ENCODE measurements around the gene WDPCP. TPM values are rescaled to one million over a fixed set of nuclear protein-coding genes. Genes with fewer than 3 reads are reported as not detected.

Gene WDPCP
- total RNA-seq, 2 donors from 2014 or later, result 8.4 to 12.6 TPM

DNA sequence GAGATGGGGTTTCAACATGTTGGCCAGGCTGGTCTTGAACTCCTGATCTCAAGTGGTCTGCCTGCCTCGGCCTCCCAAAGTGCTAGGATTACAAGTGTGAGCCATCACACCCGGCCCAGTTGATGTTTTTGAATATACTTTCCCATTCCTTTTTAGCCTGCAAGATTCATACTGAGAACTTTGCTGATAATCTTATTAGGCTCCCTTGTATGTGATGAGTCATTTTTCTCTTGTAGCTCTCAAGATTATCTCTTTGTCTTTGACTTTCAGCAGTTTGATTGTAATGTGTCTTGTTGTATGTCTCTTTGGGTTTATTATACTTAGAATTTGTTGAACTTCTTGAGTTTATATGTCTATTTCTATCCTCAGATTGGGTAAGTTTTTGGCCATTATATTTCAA, 456.3 kb downstream of the WDPCP start:
- H3K4me3 ChIP-seq, result no peak overlapping the region
- intact Hi-C loops (cut with DNase I), result no loop called here
- TF ChIP-seq, protein P1, sequence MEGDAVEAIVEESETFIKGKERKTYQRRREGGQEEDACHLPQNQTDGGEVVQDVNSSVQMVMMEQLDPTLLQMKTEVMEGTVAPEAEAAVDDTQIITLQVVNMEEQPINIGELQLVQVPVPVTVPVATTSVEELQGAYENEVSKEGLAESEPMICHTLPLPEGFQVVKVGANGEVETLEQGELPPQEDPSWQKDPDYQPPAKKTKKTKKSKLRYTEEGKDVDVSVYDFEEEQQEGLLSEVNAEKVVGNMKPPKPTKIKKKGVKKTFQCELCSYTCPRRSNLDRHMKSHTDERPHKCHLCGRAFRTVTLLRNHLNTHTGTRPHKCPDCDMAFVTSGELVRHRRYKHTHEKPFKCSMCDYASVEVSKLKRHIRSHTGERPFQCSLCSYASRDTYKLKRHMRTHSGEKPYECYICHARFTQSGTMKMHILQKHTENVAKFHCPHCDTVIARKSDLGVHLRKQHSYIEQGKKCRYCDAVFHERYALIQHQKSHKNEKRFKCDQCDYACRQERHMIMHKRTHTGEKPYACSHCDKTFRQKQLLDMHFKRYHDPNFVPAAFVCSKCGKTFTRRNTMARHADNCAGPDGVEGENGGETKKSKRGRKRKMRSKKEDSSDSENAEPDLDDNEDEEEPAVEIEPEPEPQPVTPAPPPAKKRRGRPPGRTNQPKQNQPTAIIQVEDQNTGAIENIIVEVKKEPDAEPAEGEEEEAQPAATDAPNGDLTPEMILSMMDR (IDR thresholded peaks at IDR 0.05), result no peak
- TF ChIP-seq POLR2AphosphoS5 (IDR thresholded peaks at IDR 0.05) (no peak), POLR2A (IDR thresholded peaks at IDR 0.05) (no peak)
- WGBS, result 94% methylated on average over 2 of the region's 2 CpGs
- no peaks in the 10 kb centered on the region for H3K27me3 ChIP-seq (replicated peaks; ENCODE audit: insufficient read depth)
- no peaks in the 10 kb centered on the region for H3K9me3 ChIP-seq
- peaks cover 3% of the 10 kb centered on the region for H3K4me1 ChIP-seq (replicated peaks)
- DNase-seq (ENCODE audit: low spot score), result no peak
- no peak overlapping the region for H3K27ac ChIP-seq
- H3K36me3 ChIP-seq, result no peaks in the 10 kb centered on the region

DNA sequence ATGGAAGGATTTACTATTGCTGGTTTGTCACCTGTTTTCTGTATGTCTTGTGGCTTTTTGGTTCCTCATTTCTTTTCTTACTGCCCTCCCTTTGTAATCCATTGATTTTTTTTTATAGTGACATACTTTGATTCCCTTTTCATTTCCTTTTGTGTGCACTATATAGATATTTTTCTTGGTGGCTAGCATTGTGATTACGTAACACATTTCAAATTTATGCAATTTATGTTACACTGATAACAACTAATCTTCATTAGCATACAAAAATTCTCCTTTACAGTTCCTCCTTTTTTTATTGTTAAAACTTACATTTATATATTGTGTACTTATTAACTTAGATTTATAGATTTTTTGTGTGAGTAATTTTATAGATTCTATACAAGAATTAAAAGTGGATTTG, 457.1 kb downstream of the WDPCP start:
- Histone ChIP-seq H3K4me3 (no peak overlapping the region), H3K9me3 (no peaks in the 10 kb centered on the region), H3K4me1 (replicated peaks) (peaks cover 3% of the 10 kb centered on the region), H3K27me3 (replicated peaks; ENCODE audit: insufficient read depth) (no peaks in the 10 kb centered on the region), H3K27ac (no peak overlapping the region), H3K36me3 (no peaks in the 10 kb centered on the region)
- WGBS, result 89% methylated on average over 1 of the region's 1 CpG
- intact Hi-C loops (cut with DNase I), result no loop called here
- DNase-seq (ENCODE audit: low spot score), result no peak
- no peak for TF ChIP-seq POLR2A (IDR thresholded peaks at IDR 0.05)
- TF ChIP-seq, protein P1 (IDR thresholded peaks at IDR 0.05), result no peak
- TF ChIP-seq POLR2AphosphoS5 (IDR thresholded peaks at IDR 0.05), result no peak

DNA sequence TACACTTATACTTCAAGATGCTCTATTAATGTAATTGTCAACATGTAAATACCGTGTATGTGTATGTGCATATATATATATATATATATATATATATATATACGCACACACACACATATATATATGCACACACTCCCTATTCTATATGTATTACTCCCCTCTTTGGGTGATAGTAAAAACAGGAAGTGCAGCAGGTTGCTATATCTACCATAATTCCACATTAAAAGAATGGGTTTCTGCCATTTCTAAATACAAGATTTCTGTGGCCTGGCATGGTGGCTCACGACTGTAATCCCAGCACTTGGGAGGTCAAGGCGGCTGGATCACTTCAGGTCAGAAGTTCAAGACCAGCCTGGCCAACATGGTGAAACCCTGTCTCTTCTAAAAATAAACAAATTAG, 460.7 kb downstream of the WDPCP start:
- no peak overlapping the region for H3K27ac ChIP-seq
- no peaks in the 10 kb centered on the region for H3K9me3 ChIP-seq
- no peaks in the 10 kb centered on the region for H3K27me3 ChIP-seq (replicated peaks; ENCODE audit: insufficient read depth)
- H3K36me3 ChIP-seq, result no peaks in the 10 kb centered on the region
- no peak overlapping the region for H3K4me3 ChIP-seq
- DNase-seq (ENCODE audit: low spot score), result no peak
- TF ChIP-seq, protein P1 (IDR thresholded peaks at IDR 0.05), result no peak
- TF ChIP-seq POLR2A (IDR thresholded peaks at IDR 0.05), result no peak
- no peak for TF ChIP-seq POLR2AphosphoS5 (IDR thresholded peaks at IDR 0.05)
- intact Hi-C loops (cut with DNase I), result no loop called here
- H3K4me1 ChIP-seq (replicated peaks), result no peaks in the 10 kb centered on the region
- whole genome bisulfite sequencing, result 95% methylated on average over 4 of the region's 4 CpGs

- Histone ChIP-seq H3K27me3 (replicated peaks; ENCODE audit: insufficient read depth) (no peaks in the 10 kb centered on the region), H3K27ac (no peak overlapping the region), H3K4me3 (no peak overlapping the region), H3K9me3 (no peaks in the 10 kb centered on the region), H3K36me3 (no peaks in the 10 kb centered on the region), H3K4me1 (replicated peaks) (no peaks in the 10 kb centered on the region)
- DNase-seq (ENCODE audit: low spot score), result no peak
- 81% methylated on average over 3 of the region's 3 CpGs for WGBS
- no peak for TF ChIP-seq POLR2AphosphoS5 (IDR thresholded peaks at IDR 0.05)
- TF ChIP-seq POLR2A (IDR thresholded peaks at IDR 0.05), result no peak
- TF ChIP-seq, protein P1 (IDR thresholded peaks at IDR 0.05), result no peak
- intact Hi-C loops (cut with DNase I), result no loop called here
Measured at GRCh38 chr2:63124850-63125249, 463.4 kb downstream of the WDPCP start.

GRCh38 chr2:63124218-63124617, 464.1 kb downstream of the WDPCP start:
- DNase-seq (ENCODE audit: low spot score), result no peak
- Histone ChIP-seq H3K4me1 (replicated peaks) (no peaks in the 10 kb centered on the region), H3K36me3 (no peaks in the 10 kb centered on the region), H3K27me3 (replicated peaks; ENCODE audit: insufficient read depth) (no peaks in the 10 kb centered on the region), H3K27ac (no peak overlapping the region), H3K9me3 (no peaks in the 10 kb centered on the region), H3K4me3 (no peak overlapping the region)
- intact Hi-C loops (cut with DNase I), result no loop called here
- 46% methylated on average over 2 of the region's 2 CpGs for WGBS
- TF ChIP-seq POLR2A (IDR thresholded peaks at IDR 0.05) (no peak), POLR2AphosphoS5 (IDR thresholded peaks at IDR 0.05) (no peak)
- TF ChIP-seq, protein P1 (IDR thresholded peaks at IDR 0.05), result no peak
